ENCODE results near the gene PANK4. TPM values are rescaled to one million over a fixed set of nuclear protein-coding genes. Genes with fewer than 3 reads are reported as not detected.
A peak's percentile ranks its signal among the peaks of the same experiment; 100 is the strongest.

The PANK4 gene
- total RNA-seq, 1 donor from 2014 or later, result 26.3 TPM

DNA sequence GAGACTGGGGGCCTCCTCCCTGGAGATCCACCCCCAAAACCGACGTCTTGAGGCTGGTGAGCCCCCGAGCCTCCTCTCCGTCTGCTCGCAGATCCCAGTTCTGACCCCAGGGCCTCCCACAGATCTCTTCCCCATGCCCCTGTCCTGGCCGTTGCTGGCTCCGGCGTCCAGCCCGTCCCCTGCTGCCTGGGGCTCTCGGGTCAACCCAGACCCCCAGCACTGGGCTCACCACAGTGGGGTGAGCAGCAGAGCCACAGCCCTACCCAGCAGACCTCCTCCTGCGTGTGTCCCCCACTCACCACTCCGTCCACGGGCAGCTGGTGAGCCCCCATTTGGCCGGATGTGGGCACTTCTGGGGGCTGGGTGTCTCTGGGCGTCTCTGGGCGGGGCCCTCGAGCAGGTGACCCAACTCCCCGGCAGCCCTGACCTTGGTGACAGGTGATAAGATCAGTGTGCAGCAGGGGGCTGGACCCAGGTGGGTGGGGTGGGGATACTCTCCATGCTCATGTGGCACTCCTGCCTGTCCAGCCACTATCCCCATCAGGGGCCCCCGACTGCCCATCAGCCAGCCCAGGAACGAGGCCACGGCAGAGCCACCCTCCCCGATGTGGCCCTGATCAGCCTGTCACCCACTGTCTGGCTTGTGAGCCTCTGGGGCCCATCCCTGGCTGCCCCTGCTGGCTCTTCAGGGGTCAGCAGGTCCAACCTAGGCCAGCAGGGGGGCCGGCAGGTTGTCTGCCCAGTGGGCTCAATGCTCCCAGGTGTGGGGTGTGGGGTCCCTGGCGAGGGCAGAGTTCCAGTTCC is 30.5 kb upstream of the PANK4 start:
- H2AFZ ChIP-seq (ENCODE audit: low read depth, low read length), result peak overlapping the region; percentile 98
- DNase-seq (ENCODE audit: low read depth), result no peak
- H3K4me2 ChIP-seq (ENCODE audit: low read length), result peak overlapping the region; percentile 92
- Mint-ChIP-seq H3K4me1 (ENCODE audit: low read depth, unreplicated experiment) (no peaks in the 10 kb centered on the region), H3K27me3 (ENCODE audit: low read depth, unreplicated experiment) (peaks cover 19% of the 10 kb centered on the region), H3K36me3 (ENCODE audit: low read depth, unreplicated experiment) (no peaks in the 10 kb centered on the region), H3K4me3 (ENCODE audit: unreplicated experiment) (no peak overlapping the region), H3K9me3 (ENCODE audit: unreplicated experiment) (no peaks in the 10 kb centered on the region), H3K27ac (ENCODE audit: unreplicated experiment) (no peak overlapping the region)
- no peaks in the 10 kb centered on the region for H3K79me2 ChIP-seq (ENCODE audit: insufficient read depth, low read length)
- peak overlapping the region; percentile 56 for H3K4me3 ChIP-seq (ENCODE audit: insufficient read depth, low read depth, low read length)
- TF ChIP-seq CTCF (IDR thresholded peaks at IDR 0.05; ENCODE audit: insufficient read depth, low read depth, low read length) (no peak), EZH2 (IDR thresholded peaks at IDR 0.05; ENCODE audit: insufficient read depth, low read length) (no peak)
- peak overlapping the region; percentile 66 for H3K9ac ChIP-seq (ENCODE audit: low read length)
- H3K9me3 ChIP-seq (ENCODE audit: insufficient read depth, low read depth, low read length), result no peaks in the 10 kb centered on the region
- no peak for FAIRE-seq
- H3K4me1 ChIP-seq (ENCODE audit: insufficient read depth, low read length), result peaks cover 9% of the 10 kb centered on the region
- no peak overlapping the region for H3K27ac ChIP-seq (ENCODE audit: low read depth, low read length)
- no peaks in the 10 kb centered on the region for H3K27me3 ChIP-seq (ENCODE audit: insufficient read depth, low read length)
- no peaks in the 10 kb centered on the region for H4K20me1 ChIP-seq (ENCODE audit: insufficient read depth, low read length)
- no peaks in the 10 kb centered on the region for H3K36me3 ChIP-seq (ENCODE audit: insufficient read depth, low read length)

DNA sequence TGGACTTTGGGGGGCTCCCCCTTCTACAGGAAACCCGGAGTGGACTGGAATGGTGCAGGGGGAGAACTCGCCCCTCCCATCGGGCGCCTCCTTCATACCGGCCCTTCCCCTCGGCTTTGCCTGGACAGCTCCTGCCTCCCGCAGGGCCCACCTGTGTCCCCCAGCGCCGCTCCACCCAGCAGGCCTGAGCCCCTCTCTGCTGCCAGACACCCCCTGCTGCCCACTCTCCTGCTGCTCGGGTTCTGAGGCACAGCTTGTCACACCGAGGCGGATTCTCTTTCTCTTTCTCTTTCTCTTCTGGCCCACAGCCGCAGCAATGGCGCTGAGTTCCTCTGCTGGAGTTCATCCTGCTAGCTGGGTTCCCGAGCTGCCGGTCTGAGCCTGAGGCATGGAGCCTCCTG is 29.9 kb upstream of the PANK4 start, which contains the start of gene TNFRSF14:
TSS of gene TNFRSF14 (plus strand) at position 95 of the 401 bp plus-strand sequence. CDS start at position 389, 294 bp downstream.
- no peaks in the 10 kb centered on the region for H4K20me1 ChIP-seq (ENCODE audit: insufficient read depth, low read length)
- H3K9ac ChIP-seq (ENCODE audit: low read length), result peak within 1 kb of the TSS; percentile 66
- peaks cover 9% of the 10 kb centered on the region for H3K4me1 ChIP-seq (ENCODE audit: insufficient read depth, low read length)
- no peak within 1 kb of the TSS for H3K27ac ChIP-seq (ENCODE audit: low read depth, low read length)
- H3K9me3 Mint-ChIP-seq (ENCODE audit: unreplicated experiment), result no peaks in the 10 kb centered on the region
- no peak for TF ChIP-seq EZH2 (IDR thresholded peaks at IDR 0.05; ENCODE audit: insufficient read depth, low read length)
- TF ChIP-seq CTCF (IDR thresholded peaks at IDR 0.05; ENCODE audit: insufficient read depth, low read depth, low read length), result no peak
- peak within 1 kb of the TSS; percentile 98 for H2AFZ ChIP-seq (ENCODE audit: low read depth, low read length)
- H3K27me3 ChIP-seq (ENCODE audit: insufficient read depth, low read length), result no peaks in the 10 kb centered on the region
- H3K79me2 ChIP-seq (ENCODE audit: insufficient read depth, low read length), result no peaks in the 10 kb centered on the region
- peak within 1 kb of the TSS; percentile 92 for H3K4me2 ChIP-seq (ENCODE audit: low read length)
- FAIRE-seq (no peak), DNase-seq (ENCODE audit: low read depth) (no peak)
- no peaks in the 10 kb centered on the region for H3K36me3 Mint-ChIP-seq (ENCODE audit: low read depth, unreplicated experiment)
- H3K9me3 ChIP-seq (ENCODE audit: insufficient read depth, low read depth, low read length), result no peaks in the 10 kb centered on the region
- no peak within 1 kb of the TSS for H3K4me3 Mint-ChIP-seq (ENCODE audit: unreplicated experiment)
- H3K36me3 ChIP-seq (ENCODE audit: insufficient read depth, low read length), result no peaks in the 10 kb centered on the region
- H3K27me3 Mint-ChIP-seq (ENCODE audit: low read depth, unreplicated experiment), result peaks cover 16% of the 10 kb centered on the region
- peak within 1 kb of the TSS; percentile 56 for H3K4me3 ChIP-seq (ENCODE audit: insufficient read depth, low read depth, low read length)
- no peaks in the 10 kb centered on the region for H3K4me1 Mint-ChIP-seq (ENCODE audit: low read depth, unreplicated experiment)
- no peak within 1 kb of the TSS for H3K27ac Mint-ChIP-seq (ENCODE audit: unreplicated experiment)
